Umbilical cord (tissue), 2 donors: ENCODE data around the gene RAD51B. TPM values are rescaled to one million over a fixed set of nuclear protein-coding genes. Genes with fewer than 3 reads are reported as not detected.

Experiments used
- DNase-seq: peaks from one replicate; pipeline ENCODE4 v3.0.0-alpha.2; 2015; ENCODE audit warnings: low spot score
- total RNA-seq: library from RNA; depleted of rRNA; stranded (reverse); fragments of >200 nt; gene quantifications from one replicate; pipeline ENCODE4 v1.2.3, GENCODE V29; 2014; ENCODE audit warnings: low replicate concordance; ENCODE audit not compliant: insufficient read depth

Gene RAD51B
- total RNA-seq, 1 donor from 2014 or later = 34.2 TPM

DNA sequence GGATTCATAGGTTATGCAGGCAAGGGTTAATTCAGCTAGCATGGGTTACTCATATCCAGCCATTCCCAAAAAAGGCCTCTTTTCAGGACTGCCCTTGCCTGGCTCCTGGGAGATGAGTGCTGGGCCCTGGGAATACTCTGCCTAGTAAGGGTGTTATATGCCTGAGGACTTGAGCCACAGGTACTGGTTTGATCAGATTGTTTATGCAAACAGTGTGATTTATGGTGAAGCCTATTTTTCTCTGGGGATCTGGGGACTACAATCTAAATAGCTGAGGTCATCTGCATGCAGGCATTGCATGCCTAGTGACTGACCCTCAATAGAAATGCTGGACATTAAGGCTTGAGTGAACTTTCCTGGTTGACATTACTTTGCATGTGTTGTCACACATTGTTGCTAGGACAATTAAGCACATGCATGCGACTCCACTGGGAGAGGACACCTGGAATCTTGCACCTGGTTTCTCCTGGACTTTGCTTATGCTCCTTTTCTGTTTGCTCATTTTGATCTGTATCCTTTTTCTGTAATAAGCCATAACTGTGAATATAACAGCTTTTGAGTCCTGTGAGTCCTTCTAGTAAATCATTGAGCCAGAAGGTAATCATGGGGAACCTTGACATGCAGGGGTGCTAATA is 73.0 kb downstream of the RAD51B start:
- DNase-seq = no peak

GRCh38 chr14:67900231-67900630 is 80.7 kb downstream of the RAD51B start:
- no peak for DNase-seq

- peak; percentile 29 for DNase-seq
Observed at GRCh38 chr14:67908052-67908754, 88.6 kb downstream of the RAD51B start.

- DNase-seq = no peak
Observed at GRCh38 chr14:67911562-67911961, 92.0 kb downstream of the RAD51B start.

- no peak for DNase-seq
Observed at GRCh38 chr14:67916430-67916829, 96.9 kb downstream of the RAD51B start.

DNA sequence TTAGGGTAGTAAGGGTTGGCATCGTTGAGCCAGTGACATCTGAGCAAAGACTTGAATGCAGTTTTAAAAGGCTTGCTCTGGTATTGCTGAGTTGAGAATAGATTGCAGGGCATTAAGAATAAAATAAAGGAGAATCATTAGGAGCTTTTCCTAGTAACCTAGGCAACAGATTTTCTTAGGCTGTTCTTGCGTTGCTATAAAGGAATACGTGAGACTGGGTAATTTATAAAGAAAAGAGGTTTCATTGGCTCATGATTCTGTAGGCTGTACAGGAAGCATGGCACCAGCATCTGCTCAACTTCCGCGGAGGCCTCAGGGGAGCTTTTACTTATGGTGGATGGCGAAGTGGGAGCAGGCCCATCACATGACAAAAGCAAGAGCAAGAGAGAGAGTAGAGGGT is 97.4 kb downstream of the RAD51B start:
- no peak for DNase-seq

DNA sequence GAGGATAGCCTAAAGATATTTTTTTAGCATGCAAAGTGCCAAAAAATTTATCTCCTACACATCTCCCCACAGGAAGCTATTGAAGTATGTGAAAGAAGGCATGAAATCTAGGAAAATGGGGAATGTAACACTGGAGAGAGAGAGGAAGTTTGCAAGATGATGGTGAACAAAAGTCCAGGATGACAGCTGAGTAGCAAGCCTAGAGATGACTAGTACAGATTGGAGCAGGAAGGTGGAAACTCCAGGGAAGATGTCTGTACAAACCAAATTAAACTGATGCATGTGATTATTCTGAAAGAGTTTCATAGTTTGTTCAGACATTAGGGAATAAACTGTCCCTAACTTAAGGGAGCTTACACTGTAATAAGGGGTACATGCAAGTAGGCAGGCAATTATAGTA is 99.3 kb downstream of the RAD51B start:
- no peak for DNase-seq

DNA sequence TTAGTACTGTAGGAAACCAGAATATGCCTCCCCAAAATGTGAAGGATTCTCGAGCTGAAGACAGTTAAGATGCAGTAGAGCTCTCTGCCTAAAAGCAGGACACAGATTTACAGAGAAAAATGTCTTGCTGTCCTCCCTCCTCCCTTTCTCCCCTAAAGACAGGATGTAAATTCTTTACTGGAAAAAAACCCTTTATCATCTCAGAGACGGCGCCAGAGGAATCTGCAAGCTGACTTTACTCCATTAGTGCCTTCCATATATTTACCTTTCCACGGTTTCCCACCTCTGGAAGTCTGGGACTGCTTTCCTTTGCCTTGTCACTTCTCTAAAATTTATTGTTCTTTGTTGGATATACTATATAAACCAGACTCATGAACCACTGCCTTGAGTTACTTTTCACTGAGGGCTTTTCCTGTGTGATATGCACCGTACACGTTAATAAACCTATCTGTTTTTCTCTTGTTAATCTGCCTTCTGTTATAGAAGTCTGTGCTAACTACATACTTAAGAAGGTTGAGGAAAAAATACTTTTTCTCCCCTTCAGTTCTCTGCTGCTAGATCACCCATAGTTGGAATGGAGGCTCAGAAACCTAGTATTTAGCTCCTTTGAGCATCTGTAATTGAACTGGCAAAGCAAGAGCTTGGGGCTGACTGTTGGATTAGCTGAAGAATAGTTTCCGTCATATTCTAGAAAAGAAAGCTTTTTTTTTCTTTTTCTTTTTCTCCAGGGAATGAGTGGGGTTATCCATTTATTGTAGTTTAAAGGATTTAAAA is 99.9 kb downstream of the RAD51B start:
- DNase-seq = peak; percentile 76

GRCh38 chr14:67926821-67927220 is 107.2 kb downstream of the RAD51B start:
- DNase-seq = no peak

DNA sequence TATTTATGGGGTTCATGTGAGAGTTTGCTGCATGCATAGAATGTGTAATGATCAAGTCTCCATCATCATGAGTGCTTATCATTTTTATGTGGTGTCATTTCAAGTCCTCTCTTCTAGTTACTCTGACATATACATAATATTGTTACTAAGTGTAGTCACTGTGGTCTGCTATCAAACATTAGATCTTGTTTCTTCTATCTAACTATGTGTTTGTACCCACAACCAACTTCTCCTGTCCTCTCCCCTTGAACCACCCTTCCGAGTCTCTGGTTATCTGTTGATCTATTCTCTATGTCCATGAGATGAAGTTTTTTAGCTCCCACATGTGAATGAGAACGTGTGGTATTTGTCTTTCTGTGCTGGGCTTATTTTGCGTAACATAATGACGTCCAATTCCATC is 107.7 kb downstream of the RAD51B start:
- no peak for DNase-seq

- DNase-seq = no peak
Observed at GRCh38 chr14:67928375-67928774, 108.8 kb downstream of the RAD51B start.

DNA sequence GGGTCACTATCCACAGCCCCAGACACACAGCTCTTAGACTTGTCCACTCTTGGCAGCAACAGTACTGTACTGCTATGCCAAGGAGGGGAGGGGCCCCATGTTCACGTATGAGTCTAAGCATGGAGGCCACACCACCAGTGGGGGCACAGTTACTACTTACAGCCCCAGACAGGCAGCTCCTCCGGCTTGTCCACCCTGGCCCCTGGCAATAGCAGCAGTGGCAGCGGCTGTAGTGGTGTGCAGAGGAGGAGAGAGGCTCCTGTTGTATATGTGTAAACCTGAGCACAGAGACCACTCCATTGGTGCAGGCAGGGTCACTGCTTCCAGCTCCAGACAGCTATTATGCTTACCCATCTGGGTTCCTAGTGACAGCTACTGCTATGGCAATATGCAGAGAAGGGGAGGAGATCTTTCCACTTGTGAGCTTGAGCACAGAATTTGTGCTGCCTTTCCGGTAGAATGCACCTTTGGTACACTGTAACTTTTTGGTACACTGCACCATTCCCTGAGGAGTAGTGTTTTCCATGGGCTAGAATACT is 113.2 kb downstream of the RAD51B start:
- no peak for DNase-seq

- no peak for DNase-seq
Observed at GRCh38 chr14:67933266-67933665, 113.7 kb downstream of the RAD51B start.

- DNase-seq = peak; percentile 86
Observed at GRCh38 chr14:67934087-67934486, 114.5 kb downstream of the RAD51B start.

DNA sequence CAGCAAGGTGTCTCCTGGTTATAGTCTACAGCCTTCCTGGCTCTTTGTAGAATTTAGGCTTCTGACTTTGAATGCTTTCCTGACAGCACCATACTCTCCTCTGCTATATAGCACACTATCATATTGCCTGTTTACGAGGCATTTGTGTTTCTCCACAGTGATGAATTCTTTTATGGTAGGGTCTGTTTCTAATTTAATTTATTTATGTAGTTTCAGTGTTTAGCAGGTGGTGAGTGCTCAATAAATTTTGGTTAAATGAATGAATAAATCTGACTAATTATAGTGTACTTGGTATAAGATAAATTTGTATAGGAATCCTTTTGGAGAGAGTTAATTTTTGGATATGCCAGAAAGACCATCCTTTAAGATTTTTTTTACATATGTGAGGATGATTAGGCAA is 115.3 kb downstream of the RAD51B start:
- DNase-seq = no peak

DNA sequence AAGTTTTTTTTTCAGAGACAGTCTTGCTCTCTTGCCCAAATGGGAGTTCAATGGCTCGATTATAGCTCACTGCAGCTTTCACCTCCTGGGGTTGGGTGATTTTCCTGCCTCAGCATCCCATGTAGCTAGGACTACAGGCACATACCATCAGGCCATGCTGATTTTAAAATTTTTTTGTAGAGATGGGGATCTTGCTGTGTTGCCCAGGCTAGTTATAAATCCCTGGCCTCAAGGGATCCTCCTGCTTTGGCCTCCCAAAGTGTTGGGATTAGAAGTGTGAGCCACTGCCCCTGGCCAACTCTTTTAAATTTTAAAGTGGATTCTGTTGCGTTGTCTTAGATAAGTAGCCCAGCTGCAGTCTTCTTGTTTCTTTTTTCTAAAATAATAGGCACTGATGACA is 115.8 kb downstream of the RAD51B start:
- DNase-seq = no peak

DNA sequence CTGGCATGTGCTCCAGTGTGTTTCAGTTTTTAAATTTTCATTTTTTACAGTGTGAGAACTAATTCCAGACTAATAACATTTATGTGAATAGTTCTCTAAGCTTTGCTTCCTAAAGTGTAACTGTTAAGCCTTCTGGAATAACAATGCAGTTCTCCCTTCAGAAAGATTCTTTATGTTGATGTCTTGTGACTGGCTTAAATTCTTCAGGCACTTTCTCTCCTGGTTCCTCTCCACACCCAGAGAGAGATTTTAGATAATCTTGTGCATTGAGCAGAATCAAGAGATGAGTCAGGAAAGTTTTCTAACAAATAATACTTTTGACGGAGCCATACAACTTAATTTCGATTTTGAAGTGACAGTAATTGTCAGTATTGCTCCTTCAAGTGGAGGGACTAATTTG is 118.5 kb downstream of the RAD51B start:
- peak; percentile 76 for DNase-seq

DNA sequence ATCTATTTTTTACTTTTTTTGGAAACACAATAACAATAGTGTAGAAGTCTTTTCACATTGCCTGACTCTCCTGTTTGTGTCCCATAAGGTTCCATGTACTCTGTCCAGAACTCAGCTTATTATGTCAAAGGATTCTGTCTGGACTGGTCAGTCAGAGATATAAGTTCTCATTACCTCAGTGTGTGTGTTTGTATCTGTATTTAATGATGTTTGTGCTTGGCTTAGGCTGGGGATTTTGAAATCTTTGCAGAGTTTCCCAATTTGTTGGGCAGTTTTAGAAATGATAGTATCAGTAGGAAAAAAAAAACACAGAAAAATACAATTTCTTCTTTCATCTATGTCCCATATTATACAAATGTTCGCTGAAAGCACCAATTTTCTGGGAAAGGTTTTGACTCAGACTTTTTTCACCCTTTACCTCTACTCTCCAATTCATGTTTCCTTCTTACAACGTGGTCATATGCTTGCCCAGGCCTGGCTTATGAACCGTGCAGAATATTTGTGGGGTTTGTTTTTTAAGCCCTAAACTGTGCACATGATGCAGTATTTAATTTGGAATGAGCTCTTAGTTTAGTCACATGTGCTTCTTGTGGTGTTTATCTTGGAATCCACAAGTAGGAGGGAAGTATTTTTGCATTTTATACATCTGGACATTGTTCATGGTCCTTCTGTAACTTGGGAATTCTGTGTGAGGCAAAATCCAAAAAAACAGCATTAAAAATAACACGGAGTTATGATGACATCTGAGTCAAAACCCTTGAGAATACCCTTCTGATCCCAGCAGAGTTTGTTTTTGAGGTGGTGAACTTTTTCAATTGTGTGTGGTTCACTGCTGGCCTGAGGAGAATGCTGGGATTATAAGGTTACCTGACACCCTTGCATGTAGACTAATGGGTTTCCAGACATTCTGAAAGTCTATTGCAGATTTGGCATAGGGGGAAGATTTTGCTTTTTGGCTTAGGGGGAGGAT is 121.2 kb downstream of the RAD51B start:
- DNase-seq = peak; percentile 67

DNA sequence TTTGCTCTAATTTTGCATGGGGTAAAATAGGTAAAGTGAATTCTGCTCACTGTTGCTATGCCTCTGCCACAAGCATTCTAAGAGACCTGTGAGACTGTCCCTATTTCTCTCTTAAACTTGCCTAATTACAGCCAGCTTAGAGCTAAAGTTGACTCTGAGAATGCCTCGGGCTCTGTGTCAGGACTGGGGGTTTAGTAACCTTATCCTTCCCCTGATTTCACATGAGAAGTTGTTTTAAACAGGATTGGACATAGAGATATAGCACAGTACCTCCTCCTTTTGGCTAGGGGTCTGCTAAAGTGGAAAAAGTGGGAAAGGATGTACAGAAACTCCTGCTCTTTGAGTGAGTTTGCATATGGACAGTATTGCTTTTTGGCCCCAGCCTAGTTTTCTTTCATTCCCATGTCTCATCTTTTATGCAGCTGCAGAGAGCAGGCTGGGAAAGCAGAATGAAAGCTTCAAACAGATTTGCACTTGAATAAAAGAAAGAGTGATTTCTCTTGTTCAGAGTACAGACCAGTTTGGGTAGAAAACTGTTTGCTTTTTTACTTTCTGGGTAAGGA is 122.0 kb downstream of the RAD51B start:
- peak; percentile 87 for DNase-seq

DNA sequence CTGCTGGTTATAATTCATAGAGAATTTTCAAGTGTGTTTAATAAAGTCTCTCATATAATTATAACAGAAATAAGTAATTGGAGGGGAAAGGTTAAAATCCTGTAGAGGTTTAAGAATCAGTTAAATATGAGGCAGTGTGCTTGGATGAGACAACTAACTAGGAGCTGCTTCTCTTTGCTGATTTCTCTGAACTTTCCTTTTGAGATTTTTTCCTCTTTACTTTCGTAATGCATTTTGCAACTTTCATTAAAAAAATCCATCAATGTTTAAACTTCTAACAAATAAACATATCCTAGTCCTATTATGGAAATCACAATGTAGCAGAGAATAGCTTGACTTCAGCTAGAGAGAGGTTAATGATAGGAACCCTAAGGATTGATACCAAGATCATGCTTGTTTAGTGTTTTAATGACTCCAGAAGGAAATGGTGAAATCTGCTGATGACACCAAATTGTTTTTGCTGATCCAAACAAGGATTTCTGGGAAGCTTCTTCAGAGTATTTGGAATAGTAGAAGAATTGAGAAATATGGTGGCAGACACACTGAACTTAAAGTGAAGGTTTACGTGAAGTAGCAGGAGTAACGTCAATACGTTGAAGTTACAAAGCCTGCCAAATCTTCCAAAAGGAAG is 122.6 kb downstream of the RAD51B start:
- DNase-seq = peak; percentile 56
